Fibroblast of lung (primary cell): Measurements from ENCODE around the gene ZBTB37.

ENCODE experiments used
- CTCF ChIP-seq, 2 donors: IDR thresholded peaks in 1 of 2; conservative IDR thresholded peaks in 1 of 2; 1 replicate in 1 of 2; 2 replicates in 1 of 2; pipeline ENCODE4 v1.5.1; 2011 to 2012; ENCODE audit warnings: low read length in 2 of 2, control low read depth in 1 of 2, inconsistent platforms in 1 of 2, low read depth in 1 of 2, mild to moderate bottlenecking in 1 of 2
- EZH2 ChIP-seq: IDR thresholded peaks from 2 replicates; pipeline ENCODE4 v1.5.1; 2012; ENCODE audit warnings: low read length, control low read depth, mild to moderate bottlenecking; ENCODE audit errors: missing control alignments

- TF ChIP-seq CTCF (conservative IDR thresholded peaks at IDR 0.05 in 1 of 2, IDR thresholded peaks at IDR 0.05 in 1 of 2; ENCODE audit: low read depth in 1 of 2, low read length in 2 of 2) (no peak), EZH2 (no peak)
These were observed 25.4 kb downstream of the ZBTB37 start for GRCh38 chr1:173893611-173894010.
